Measurements from ENCODE around the gene RET.

Gene RET

GRCh38 chr10:43156590-43157341 lies 79.9 kb downstream of the RET start:
- Histone ChIP-seq H3K27ac (ENCODE audit: low read depth, low read length) (no peak overlapping the region), H3K27me3 (ENCODE audit: insufficient read depth, low read length) (no peaks in the 10 kb centered on the region), H3K4me3 (ENCODE audit: low read depth, low read length) (no peak overlapping the region), H3K4me1 (ENCODE audit: control insufficient read depth, insufficient read depth, low read length, unreplicated experiment) (peaks cover 35% of the 10 kb centered on the region), H3K79me2 (ENCODE audit: control insufficient read depth, insufficient read depth, low read length, unreplicated experiment) (peaks cover 71% of the 10 kb centered on the region), H2AFZ (ENCODE audit: low read length, unreplicated experiment) (no peak overlapping the region), H3K36me3 (ENCODE audit: insufficient read depth, low read length) (no peaks in the 10 kb centered on the region; the same call in 1 of the 2 replicates)

- no peaks in the 10 kb centered on the region for H3K27me3 ChIP-seq (ENCODE audit: insufficient read depth, low read length)
- no peak overlapping the region for H3K4me3 ChIP-seq (ENCODE audit: low read depth, low read length)
- peaks cover 33% of the 10 kb centered on the region for H3K4me1 ChIP-seq (ENCODE audit: control insufficient read depth, insufficient read depth, low read length, unreplicated experiment)
- H3K79me2 ChIP-seq (ENCODE audit: control insufficient read depth, insufficient read depth, low read length, unreplicated experiment): peaks cover 71% of the 10 kb centered on the region
- peaks cover 12% of the 10 kb centered on the region for H3K36me3 ChIP-seq (ENCODE audit: insufficient read depth, low read length)
- no peak overlapping the region for H3K27ac ChIP-seq (ENCODE audit: low read depth, low read length)
- H2AFZ ChIP-seq (ENCODE audit: low read length, unreplicated experiment): no peak overlapping the region
Measured at GRCh38 chr10:43158636-43159035, 81.8 kb downstream of the RET start.

- H2AFZ ChIP-seq (ENCODE audit: low read length, unreplicated experiment): peak overlapping the region; percentile 27
- H3K27me3 ChIP-seq (ENCODE audit: insufficient read depth, low read length): no peaks in the 10 kb centered on the region
- peak overlapping the region; percentile 51 for H3K4me3 ChIP-seq (ENCODE audit: low read depth, low read length)
- H3K36me3 ChIP-seq (ENCODE audit: insufficient read depth, low read length): peaks cover 15% of the 10 kb centered on the region
- H3K79me2 ChIP-seq (ENCODE audit: control insufficient read depth, insufficient read depth, low read length, unreplicated experiment): peaks cover 66% of the 10 kb centered on the region
- peaks cover 37% of the 10 kb centered on the region for H3K4me1 ChIP-seq (ENCODE audit: control insufficient read depth, insufficient read depth, low read length, unreplicated experiment)
- H3K27ac ChIP-seq (ENCODE audit: low read depth, low read length): peak overlapping the region; percentile 97
Measured at GRCh38 chr10:43160046-43160920, 83.4 kb downstream of the RET start.

GRCh38 chr10:43160921-43161255 lies 84.0 kb downstream of the RET start:
- H3K4me3 ChIP-seq (ENCODE audit: low read depth, low read length): peak overlapping the region; percentile 51
- H3K79me2 ChIP-seq (ENCODE audit: control insufficient read depth, insufficient read depth, low read length, unreplicated experiment): peaks cover 63% of the 10 kb centered on the region
- H3K27me3 ChIP-seq (ENCODE audit: insufficient read depth, low read length): no peaks in the 10 kb centered on the region
- H3K4me1 ChIP-seq (ENCODE audit: control insufficient read depth, insufficient read depth, low read length, unreplicated experiment): peaks cover 41% of the 10 kb centered on the region
- peaks cover 15% of the 10 kb centered on the region for H3K36me3 ChIP-seq (ENCODE audit: insufficient read depth, low read length)
- peak overlapping the region; percentile 27 for H2AFZ ChIP-seq (ENCODE audit: low read length, unreplicated experiment)
- peak overlapping the region; percentile 97 for H3K27ac ChIP-seq (ENCODE audit: low read depth, low read length)

GRCh38 chr10:43162604-43163003 lies 85.7 kb downstream of the RET start:
- no peak overlapping the region for H3K4me3 ChIP-seq (ENCODE audit: low read depth, low read length)
- H2AFZ ChIP-seq (ENCODE audit: low read length, unreplicated experiment): no peak overlapping the region
- H3K27ac ChIP-seq (ENCODE audit: low read depth, low read length): no peak overlapping the region
- peaks cover 51% of the 10 kb centered on the region for H3K4me1 ChIP-seq (ENCODE audit: control insufficient read depth, insufficient read depth, low read length, unreplicated experiment)
- H3K36me3 ChIP-seq (ENCODE audit: insufficient read depth, low read length): peaks cover 15% of the 10 kb centered on the region
- H3K27me3 ChIP-seq (ENCODE audit: insufficient read depth, low read length): no peaks in the 10 kb centered on the region
- peaks cover 45% of the 10 kb centered on the region for H3K79me2 ChIP-seq (ENCODE audit: control insufficient read depth, insufficient read depth, low read length, unreplicated experiment)

GRCh38 chr10:43166207-43166879 lies 89.5 kb downstream of the RET start:
- Histone ChIP-seq H3K27me3 (ENCODE audit: insufficient read depth, low read length) (no peaks in the 10 kb centered on the region), H3K36me3 (ENCODE audit: insufficient read depth, low read length) (peaks cover 21% of the 10 kb centered on the region), H2AFZ (ENCODE audit: low read length, unreplicated experiment) (no peak overlapping the region), H3K27ac (ENCODE audit: low read depth, low read length) (peak overlapping the region; percentile 13; the same call in 1 of the 2 replicates), H3K79me2 (ENCODE audit: control insufficient read depth, insufficient read depth, low read length, unreplicated experiment) (peaks cover 35% of the 10 kb centered on the region), H3K4me1 (ENCODE audit: control insufficient read depth, insufficient read depth, low read length, unreplicated experiment) (peaks cover 30% of the 10 kb centered on the region), H3K4me3 (ENCODE audit: low read depth, low read length) (no peak overlapping the region)

- peaks cover 23% of the 10 kb centered on the region for H3K4me1 ChIP-seq (ENCODE audit: control insufficient read depth, insufficient read depth, low read length, unreplicated experiment)
- peaks cover 21% of the 10 kb centered on the region for H3K36me3 ChIP-seq (ENCODE audit: insufficient read depth, low read length)
- H3K27ac ChIP-seq (ENCODE audit: low read depth, low read length): no peak overlapping the region
Measured at GRCh38 chr10:43166880-43167497, 90.1 kb downstream of the RET start.

GRCh38 chr10:43167498-43167889 lies 90.6 kb downstream of the RET start:
- H3K4me1 ChIP-seq (ENCODE audit: control insufficient read depth, insufficient read depth, low read length, unreplicated experiment): peaks cover 21% of the 10 kb centered on the region
- no peak overlapping the region for H3K27ac ChIP-seq (ENCODE audit: low read depth, low read length)
- H3K4me3 ChIP-seq (ENCODE audit: low read depth, low read length): no peak overlapping the region
- no peak overlapping the region for H2AFZ ChIP-seq (ENCODE audit: low read length, unreplicated experiment)
- peaks cover 23% of the 10 kb centered on the region for H3K36me3 ChIP-seq (ENCODE audit: insufficient read depth, low read length)
- peaks cover 26% of the 10 kb centered on the region for H3K79me2 ChIP-seq (ENCODE audit: control insufficient read depth, insufficient read depth, low read length, unreplicated experiment)
- no peaks in the 10 kb centered on the region for H3K27me3 ChIP-seq (ENCODE audit: insufficient read depth, low read length)

More at GRCh38 chr10:43166880-43167497, 90.1 kb downstream of the RET start:
- Histone ChIP-seq H2AFZ (ENCODE audit: low read length, unreplicated experiment) (no peak overlapping the region), H3K4me3 (ENCODE audit: low read depth, low read length) (no peak overlapping the region), H3K27me3 (ENCODE audit: insufficient read depth, low read length) (no peaks in the 10 kb centered on the region), H3K79me2 (ENCODE audit: control insufficient read depth, insufficient read depth, low read length, unreplicated experiment) (peaks cover 31% of the 10 kb centered on the region)

GRCh38 chr10:43170491-43170890 lies 93.6 kb downstream of the RET start:
- Histone ChIP-seq H3K27ac (ENCODE audit: low read depth, low read length) (no peak overlapping the region), H3K79me2 (ENCODE audit: control insufficient read depth, insufficient read depth, low read length, unreplicated experiment) (peaks cover 7% of the 10 kb centered on the region), H3K4me3 (ENCODE audit: low read depth, low read length) (no peak overlapping the region), H3K27me3 (ENCODE audit: insufficient read depth, low read length) (no peaks in the 10 kb centered on the region), H3K36me3 (ENCODE audit: insufficient read depth, low read length) (peaks cover 25% of the 10 kb centered on the region), H2AFZ (ENCODE audit: low read length, unreplicated experiment) (no peak overlapping the region), H3K4me1 (ENCODE audit: control insufficient read depth, insufficient read depth, low read length, unreplicated experiment) (peaks cover 15% of the 10 kb centered on the region)

GRCh38 chr10:43172645-43173044 lies 95.8 kb downstream of the RET start:
- Histone ChIP-seq H3K79me2 (ENCODE audit: control insufficient read depth, insufficient read depth, low read length, unreplicated experiment) (peaks cover 6% of the 10 kb centered on the region), H3K36me3 (ENCODE audit: insufficient read depth, low read length) (peaks cover 43% of the 10 kb centered on the region), H3K27me3 (ENCODE audit: insufficient read depth, low read length) (no peaks in the 10 kb centered on the region)

More at GRCh38 chr10:43172645-43173044, 95.8 kb downstream of the RET start:
- no peak overlapping the region for H2AFZ ChIP-seq (ENCODE audit: low read length, unreplicated experiment)
- no peak overlapping the region for H3K4me3 ChIP-seq (ENCODE audit: low read depth, low read length)
- no peak overlapping the region for H3K27ac ChIP-seq (ENCODE audit: low read depth, low read length)
- H3K4me1 ChIP-seq (ENCODE audit: control insufficient read depth, insufficient read depth, low read length, unreplicated experiment): peaks cover 4% of the 10 kb centered on the region

Data from ACC112 (cell line).